ENCODE measurements around the gene KCNQ1.

GRCh38 chr11:2834503-2835273, 389.9 kb downstream of the KCNQ1 start:
- TF ChIP-seq GATA2 (IDR thresholded peaks at IDR 0.05; ENCODE audit: low read depth, low read length) (no peak), GATA3 (IDR thresholded peaks at IDR 0.05; ENCODE audit: low read depth, low read length) (no peak)
